GM19328 (cell line): ENCODE results near the gene CATSPERZ.
"Not testable (repeated sequence)": the region's sequence is repeated elsewhere in the genome, so short reads cannot be mapped to it uniquely, and the experiment has no call there.

Experiments
- ATAC-seq: cut with Tn5 transposase; IDR thresholded peaks from one replicate; pipeline ENCODE4 v1.9.1; 2021; ENCODE audit warnings: mild to moderate bottlenecking, moderate library complexity; ENCODE audit not compliant: unreplicated experiment

CATSPERZ gene

GRCh38 chr11:64317325-64317960 is 17.3 kb downstream of the CATSPERZ start, which contains the start of gene TRMT112:
TSS of gene TRMT112 (minus strand) at chr11:64317559. CDS start at chr11:64317526, 33 bp downstream.
- peak; percentile 74 for ATAC-seq

GRCh38 chr11:64317961-64318765 is 18.0 kb downstream of the CATSPERZ start, which contains the start of gene PRDX5:
TSS of gene PRDX5 (plus strand) at chr11:64318121. CDS start at chr11:64318216, 95 bp downstream.
- peak; percentile 71 for ATAC-seq

GRCh38 chr11:64318766-64319761 is 18.9 kb downstream of the CATSPERZ start:
- ATAC-seq, result no peak

GRCh38 chr11:64320556-64320955 is 20.4 kb downstream of the CATSPERZ start:
- ATAC-seq, result no peak

GRCh38 chr11:64321026-64321425 is 20.9 kb downstream of the CATSPERZ start:
- no peak for ATAC-seq

DNA sequence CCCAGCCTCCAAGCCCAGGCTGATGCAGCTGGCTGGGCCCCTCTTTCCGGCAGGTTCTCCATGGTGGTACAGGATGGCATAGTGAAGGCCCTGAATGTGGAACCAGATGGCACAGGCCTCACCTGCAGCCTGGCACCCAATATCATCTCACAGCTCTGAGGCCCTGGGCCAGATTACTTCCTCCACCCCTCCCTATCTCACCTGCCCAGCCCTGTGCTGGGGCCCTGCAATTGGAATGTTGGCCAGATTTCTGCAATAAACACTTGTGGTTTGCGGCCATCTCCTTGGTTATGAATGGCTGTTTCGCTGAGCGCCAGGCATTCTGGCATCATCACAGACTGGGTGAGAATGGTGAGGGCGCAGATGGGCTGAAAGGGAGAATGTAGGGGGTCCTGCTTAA is 21.4 kb downstream of the CATSPERZ start:
- no peak for ATAC-seq

GRCh38 chr11:64322925-64323260 is 22.7 kb downstream of the CATSPERZ start:
- ATAC-seq, result no peak

DNA sequence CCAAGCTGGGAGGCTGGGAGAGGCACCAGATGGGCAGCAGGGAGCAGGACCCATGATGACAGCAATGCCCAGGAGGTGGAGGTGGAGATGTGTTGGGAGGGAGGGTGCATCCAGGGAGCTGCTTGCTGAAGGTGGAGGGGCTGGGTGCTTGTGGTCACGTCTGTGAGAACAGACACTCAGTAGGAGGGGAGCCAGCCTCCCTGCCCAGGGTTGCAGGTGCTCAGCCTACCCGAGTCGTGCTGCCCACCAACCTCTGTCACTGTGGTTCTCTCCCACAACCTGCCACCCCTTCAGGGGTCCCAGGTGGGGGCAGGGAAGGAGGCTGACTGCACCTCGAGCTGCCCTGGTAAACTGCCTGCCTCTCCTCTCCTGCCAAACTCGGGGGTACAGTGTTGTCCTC is 23.2 kb downstream of the CATSPERZ start:
- no peak for ATAC-seq

DNA sequence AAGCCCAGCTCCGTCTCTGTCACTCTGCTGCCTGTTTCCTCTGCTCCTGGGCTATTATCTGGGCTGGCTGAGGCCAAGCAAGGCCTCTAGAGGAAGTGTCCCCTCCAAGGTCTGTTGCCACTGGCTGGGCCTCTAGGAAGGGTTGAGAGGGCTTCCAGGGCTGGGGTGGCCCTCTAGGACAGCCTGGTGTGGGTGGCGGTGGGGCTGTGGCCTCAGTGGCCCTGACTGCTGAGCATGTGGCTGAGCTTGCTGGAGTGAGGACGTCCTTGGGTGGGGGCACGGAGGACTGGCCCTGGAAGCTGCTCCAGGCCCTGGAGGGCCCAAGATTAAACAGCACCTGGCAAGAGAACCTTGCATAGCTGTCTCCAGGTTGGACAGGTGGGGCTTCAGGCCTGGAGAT is 23.8 kb downstream of the CATSPERZ start:
- not testable (repeated sequence) for ATAC-seq

GRCh38 chr11:64324692-64325469 is 24.7 kb downstream of the CATSPERZ start:
- ATAC-seq, result no peak

DNA sequence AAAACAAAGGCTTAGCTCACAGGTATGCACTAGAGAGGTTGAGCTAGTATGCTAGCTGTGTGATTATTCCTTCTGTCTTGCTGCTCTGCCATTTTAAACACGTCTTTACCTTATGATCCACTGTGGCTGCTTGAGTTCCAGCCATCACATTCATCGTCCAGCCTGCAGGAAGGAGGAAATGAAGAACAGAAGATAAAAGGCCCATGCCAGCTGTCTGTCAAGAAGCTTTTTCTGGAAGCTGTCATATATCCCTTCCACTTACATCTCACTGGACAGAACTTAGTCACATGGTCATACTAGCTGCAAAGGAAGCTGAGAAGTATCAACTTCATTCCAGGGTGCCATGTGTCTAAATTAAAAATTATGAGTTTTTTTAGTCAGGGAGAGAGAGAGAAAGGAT is 27.2 kb downstream of the CATSPERZ start:
- ATAC-seq, result no peak

GRCh38 chr11:64327993-64328392 is 27.8 kb downstream of the CATSPERZ start:
- ATAC-seq, result no peak

DNA sequence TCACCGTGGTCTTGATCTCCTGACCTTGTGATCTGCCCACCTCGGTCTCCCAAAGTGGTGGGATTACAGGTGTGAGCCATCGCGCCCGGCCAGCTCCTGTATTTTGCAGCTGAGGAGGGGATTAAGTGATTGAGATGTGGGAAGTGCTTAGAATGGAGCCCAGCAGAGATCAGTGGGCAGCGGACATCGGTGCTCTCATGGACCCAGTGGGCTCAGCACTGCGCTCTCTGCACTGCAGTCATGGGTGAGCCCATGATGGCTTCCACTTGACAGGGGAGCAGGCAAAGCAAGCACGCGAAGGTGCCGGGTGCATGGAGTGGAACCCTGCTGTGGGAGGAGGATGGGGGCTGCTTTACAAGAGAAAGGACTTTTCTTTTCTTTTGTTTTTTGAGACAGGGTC is 30.7 kb downstream of the CATSPERZ start:
- ATAC-seq, result no peak

- ATAC-seq, result no peak
Measured at GRCh38 chr11:64331569-64332371, 31.6 kb downstream of the CATSPERZ start.

DNA sequence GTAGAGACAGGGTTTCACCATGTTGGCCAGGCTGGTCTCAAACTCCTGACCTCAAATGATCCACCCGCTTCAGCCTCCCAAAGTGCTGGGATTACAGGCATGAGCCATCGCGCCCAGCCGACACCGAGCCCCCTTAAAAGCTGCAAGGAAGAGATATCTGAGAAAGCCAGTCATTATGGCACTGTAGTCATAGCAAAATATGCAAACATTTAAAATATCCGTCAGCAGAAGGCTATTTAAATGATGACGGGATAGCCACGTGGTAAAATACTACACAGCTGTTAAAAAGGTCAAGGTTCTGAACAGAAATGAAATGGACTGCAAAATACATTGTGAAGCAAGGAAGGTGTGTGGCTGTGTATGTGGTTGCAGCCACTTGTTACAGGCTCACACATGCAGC is 33.4 kb downstream of the CATSPERZ start:
- ATAC-seq, result no peak

- peak; percentile 60 for ATAC-seq
Measured at GRCh38 chr11:64334764-64335735, 34.9 kb downstream of the CATSPERZ start.

- ATAC-seq, result no peak
Measured at GRCh38 chr11:64337538-64338249, 37.5 kb downstream of the CATSPERZ start.

- no peak for ATAC-seq
Measured at GRCh38 chr11:64338716-64339115, 38.6 kb downstream of the CATSPERZ start.
